ENCODE results near the gene USP12.

The USP12 gene

GRCh38 chr13:27065582-27065981 is 106.0 kb downstream of the USP12 start:
- DNase-seq: no peak

GRCh38 chr13:27064252-27064995 is 107.2 kb downstream of the USP12 start:
- DNase-seq: no peak

DNA sequence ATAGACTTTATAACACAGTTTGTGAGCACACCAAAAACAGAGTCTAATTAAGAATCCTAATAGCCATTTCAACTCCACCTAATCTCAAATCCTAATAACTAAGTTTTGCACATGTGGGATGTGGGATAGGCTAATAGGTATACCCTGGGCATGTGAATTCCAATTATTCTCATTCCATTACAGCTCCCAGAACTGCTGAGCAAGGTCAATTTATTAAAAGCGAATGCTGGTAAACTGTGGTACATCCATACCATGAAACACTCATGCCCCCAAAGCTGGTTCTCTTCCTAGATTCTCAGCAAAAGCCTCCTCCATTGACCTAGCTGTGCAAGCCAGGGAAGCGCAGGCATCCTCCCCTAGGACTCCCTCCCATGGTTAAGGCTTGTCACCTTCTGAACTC is 113.8 kb downstream of the USP12 start:
- DNase-seq: no peak

DNA sequence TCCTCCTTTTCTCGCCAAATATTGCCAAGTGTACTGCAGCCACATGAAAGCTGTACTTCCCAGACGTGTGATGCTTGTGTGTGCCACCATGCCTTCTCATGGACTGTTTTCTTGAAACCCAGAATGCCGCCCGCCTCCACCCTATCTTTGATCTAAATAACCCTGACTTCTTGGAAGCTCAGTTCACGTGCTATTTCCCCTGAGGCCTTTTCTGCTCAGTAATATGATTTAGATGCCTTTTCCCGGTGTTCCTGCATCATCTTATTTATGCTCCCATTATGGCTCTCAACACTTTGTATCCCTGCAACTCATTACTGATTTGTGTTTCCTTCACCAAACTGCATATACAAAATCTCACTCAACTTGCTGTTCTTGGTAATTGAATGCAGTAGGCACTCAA is 116.1 kb downstream of the USP12 start:
- no peak for DNase-seq

- DNase-seq: no peak
Observed at GRCh38 chr13:27054760-27055159, 116.9 kb downstream of the USP12 start.

GRCh38 chr13:27053902-27054595 is 117.6 kb downstream of the USP12 start:
- DNase-seq: no peak

GRCh38 chr13:27053210-27053884 is 118.3 kb downstream of the USP12 start:
- DNase-seq: no peak

DNA sequence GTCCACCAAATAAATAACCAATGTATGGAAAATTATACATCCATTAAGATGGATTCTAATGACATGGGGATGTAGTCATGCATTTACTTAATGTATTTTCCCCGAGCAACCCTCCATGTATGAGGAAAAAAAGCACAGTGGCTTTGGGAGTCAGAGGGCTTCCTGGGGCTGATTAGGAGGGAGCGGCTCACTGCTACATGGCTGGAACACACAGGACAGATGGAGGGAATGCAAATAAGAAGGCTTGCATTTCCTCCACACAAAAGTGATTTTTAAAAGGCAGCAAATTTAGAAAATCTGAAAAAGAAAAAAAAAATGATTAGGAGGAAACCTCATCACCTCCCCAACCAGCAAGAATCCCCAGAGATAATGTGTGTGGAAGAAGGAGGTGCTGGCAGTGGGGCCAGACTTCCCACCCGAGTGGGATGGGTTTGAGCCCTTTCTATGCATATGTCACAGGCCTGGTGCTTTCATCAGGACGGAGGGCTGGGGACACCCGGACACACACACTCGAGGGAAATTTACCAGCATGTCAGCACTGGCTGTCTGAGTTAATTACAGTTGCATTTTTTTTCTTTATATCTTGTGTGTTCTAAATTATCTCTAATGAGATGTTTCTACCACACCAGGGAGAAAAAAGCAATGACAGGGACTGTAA is 118.9 kb downstream of the USP12 start:
- DNase-seq: no peak

DNA sequence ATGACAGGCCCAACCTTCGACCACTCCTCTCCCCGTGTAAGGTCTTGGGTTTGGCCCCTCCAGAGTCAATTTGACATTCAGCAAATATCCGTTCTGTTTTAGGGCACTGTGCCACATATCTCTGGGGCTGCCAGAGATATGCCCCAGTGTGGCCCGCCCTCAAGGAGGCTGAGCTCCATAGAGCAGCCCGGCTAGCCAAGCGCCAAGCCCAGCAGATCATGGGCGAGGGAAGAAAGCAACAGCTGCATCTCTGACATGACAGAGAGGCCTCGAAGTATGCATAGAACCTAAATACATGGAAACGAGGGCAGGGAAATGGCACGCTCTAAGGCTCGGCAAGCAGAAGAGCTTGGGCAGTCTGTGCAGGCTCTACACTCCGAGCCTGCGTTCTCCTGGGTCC is 124.5 kb downstream of the USP12 start:
- no peak for DNase-seq

DNA sequence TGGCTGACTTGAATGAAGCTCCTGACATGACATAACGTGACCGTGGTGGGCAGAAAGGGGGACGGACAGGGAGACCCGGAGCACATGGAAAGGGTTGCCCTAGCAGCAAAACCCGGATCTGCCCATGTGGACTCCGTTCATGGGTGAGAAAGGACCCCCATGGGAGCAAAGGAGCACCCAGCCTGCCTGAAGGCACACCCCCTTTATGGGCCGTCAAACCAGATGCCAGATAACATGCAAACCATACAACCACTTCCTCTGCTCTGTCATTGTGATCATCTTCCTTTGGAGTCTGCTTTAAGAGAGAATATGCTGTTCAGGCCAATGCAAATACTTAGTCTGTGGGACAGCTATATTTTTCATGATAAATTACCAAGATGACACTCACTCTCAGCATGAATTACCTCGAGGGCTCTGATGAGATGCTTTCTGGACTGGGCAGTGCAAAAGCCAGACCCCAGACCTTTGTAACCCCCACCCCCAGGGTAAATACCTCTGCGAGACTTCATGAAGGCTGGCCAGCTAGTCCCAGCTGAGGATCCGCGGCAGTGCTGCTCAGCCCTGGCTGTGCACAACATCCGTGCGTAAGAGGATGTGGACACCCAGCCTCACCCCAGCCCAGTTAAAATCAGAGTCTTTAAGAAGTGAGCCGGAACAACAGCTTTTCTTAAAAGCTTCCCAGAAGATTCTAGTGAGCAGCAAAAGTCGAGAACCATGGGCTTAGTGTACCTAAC is 126.6 kb downstream of the USP12 start:
- DNase-seq: no peak

DNA sequence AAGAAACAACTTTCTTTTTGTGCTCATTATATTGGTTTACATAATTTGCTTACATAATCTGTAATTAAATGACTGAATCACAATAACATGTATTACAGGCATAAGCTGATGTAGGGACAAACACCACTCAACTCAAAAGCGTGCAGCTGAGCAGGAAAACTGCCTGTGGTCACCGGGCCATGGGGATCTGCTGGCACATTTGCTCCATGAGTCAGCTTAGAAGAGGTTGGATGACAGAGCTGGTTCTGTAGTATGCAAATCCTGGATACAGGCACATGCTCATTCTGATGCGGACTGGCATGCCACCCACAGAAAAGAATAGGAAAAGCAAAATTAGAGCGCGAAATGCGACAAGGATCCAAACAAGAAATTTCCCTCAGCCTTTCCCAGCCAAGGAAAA is 128.6 kb downstream of the USP12 start:
- DNase-seq: peak; percentile 65

GRCh38 chr13:27041341-27041740 is 130.3 kb downstream of the USP12 start:
- DNase-seq: no peak

DNA sequence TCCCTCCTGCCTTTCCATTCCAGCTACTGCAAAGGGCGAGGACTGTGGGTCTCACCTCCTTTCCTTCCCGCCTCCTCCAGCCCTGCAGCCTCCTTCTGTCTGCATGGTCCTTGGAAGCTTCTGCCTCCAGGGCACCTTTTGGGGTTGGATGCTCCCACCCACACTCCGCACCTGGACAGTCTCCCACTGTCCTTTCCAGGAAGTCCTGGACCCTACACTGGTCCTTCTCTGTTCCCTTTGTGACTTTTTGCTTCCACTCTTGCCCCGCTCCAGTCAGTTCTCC is 130.8 kb downstream of the USP12 start:
- DNase-seq: no peak

GRCh38 chr13:27039171-27039701 is 132.4 kb downstream of the USP12 start:
- no peak for DNase-seq

- no peak for DNase-seq
Observed at GRCh38 chr13:27038323-27038722, 133.3 kb downstream of the USP12 start.

GRCh38 chr13:27037571-27037970 is 134.0 kb downstream of the USP12 start:
- no peak for DNase-seq

DNA sequence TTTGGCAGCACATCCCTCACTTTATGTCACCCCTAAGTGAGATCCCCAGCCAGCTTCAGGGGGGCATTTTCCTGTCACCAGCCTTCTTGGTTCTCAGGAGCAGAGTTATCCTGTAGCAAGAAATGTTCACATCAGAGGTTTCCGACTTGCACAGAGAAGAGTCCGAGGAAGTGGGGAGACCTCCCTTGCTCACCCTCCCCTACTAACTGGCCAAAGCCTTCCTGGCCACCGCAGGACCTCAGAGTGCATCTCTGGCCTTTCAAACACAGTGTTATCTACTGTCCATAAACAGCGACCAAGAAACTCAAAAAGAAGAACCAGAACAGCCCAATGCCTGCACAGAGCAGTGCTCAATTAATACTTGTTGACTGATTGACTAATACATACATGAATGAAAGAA is 134.4 kb downstream of the USP12 start:
- DNase-seq: no peak

- no peak for DNase-seq
Observed at GRCh38 chr13:27036236-27036981, 135.2 kb downstream of the USP12 start.

DNA sequence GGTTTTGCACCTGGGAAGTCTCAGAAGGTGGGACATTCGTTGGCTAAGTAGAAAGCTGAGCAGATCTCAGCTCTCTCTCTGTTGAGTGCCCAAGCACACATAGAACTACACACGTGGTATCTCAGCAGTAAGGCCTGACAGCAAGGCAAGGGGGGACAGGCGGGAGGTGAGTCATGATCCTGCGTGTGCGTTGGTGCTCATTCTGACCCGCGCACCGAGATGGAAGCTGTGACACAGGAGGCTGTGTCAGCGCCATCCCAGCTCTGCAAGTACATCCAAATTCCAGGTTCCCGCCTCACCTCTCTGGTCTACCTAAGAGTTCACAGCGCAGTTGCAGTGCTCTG is 135.7 kb downstream of the USP12 start:
- no peak for DNase-seq

GRCh38 chr13:27034678-27035111 is 136.9 kb downstream of the USP12 start:
- no peak for DNase-seq

DNA sequence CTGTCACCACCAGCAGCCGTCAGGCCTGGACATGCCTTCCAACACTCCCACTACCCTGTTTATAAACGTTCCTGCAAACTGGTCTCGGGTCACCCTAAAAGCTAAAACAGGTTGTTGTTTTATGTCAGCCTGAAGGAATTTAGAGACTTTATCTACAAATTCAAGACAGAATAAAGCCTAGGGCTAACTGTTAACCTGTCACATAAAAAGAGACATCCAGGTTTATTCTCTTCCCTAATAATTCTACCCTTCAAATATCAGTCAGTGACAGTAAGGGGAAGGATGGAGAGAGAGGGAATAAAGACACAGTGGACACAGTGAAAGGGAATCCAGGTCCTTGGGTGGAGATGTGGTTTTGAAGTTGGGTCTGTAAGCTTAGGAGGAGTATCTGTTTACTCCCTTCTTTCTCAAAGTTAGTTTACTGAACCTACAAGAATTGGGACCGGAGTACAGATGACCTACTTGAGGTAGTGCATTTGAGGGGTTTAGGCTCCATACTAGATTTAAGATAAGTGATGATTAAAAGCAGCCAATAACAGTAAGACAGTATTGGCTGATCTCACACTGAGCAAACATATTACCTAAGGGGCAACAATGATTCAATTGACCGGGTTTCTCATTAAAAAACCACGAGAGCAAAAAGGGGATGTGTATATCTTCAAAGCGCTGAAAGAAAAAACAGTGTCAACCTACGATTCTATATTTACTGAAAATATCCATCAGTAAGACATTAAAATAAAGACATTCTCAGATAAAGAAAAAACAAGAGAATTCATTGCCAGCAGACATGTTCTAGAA is 142.7 kb downstream of the USP12 start:
- DNase-seq: no peak
